GM11168 (cell line): ENCODE measurements around the gene CD6.

Experiments
- in situ Hi-C: fragments of 300-500 bp; cut with MboI; formaldehyde crosslinking; loops from one replicate; pipeline ENCODE4 v1.12.0; 2022; ENCODE audit warnings: low sequenced_read_pairs; ENCODE audit not compliant: unreplicated experiment

The CD6 gene

DNA sequence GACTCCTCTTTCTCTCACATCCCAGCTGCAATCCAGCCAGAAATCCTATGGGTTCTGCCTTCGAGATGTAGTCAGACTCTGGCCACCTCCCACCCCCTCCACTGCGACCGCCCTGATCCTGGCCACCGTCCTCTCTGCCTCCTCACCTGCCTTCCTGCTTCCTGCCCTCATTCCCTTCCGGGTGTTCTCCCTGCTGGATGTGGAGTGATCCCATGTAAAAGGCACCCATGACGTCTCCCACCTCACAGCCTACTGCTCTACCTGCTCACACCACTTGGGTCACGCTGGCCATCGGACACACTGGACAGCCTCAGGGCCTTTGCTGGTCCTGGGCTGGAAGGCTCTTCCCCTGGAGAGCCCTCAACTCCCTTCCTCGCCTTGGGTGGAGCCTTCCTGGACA, 97.1 kb downstream of the CD6 start:
- in situ Hi-C loops, result no loop called here

DNA sequence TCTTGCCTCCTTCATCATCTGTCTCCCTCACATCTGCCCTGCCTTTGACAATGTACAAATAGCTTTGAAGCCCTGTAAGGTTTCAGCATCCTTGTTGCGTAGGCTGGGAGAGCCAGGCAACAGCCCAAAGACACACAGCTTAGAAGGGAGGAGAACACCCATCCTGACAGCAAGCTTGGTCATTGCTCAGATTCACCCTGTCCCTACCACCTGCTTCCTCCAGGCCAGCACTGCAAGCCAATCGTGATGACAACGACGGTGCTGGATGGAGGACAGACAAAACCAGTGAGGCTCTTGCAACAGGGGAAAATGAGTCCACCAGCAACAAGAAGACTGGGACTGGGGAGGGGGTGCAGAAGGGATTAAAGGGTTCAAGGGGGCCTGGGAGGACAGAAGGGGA, 97.9 kb downstream of the CD6 start:
- in situ Hi-C loops, result no loop called here
